ENCODE data around the gene CMTM3.

The CMTM3 gene

GRCh38 chr16:66662445-66663194 lies 58.1 kb downstream of the CMTM3 start:
- no peak for DNase-seq (ENCODE audit: low read depth, low spot score)
- Histone ChIP-seq H3K4me3 (ENCODE audit: insufficient read length, low read depth) (no peak overlapping the region), H3K36me3 (ENCODE audit: insufficient read depth, insufficient read length, low read length) (no peaks in the 10 kb centered on the region), H3K9ac (ENCODE audit: insufficient read length, low read depth) (no peak overlapping the region), H3K9me3 (ENCODE audit: insufficient read depth, low read length) (no peaks in the 10 kb centered on the region), H3K27me3 (ENCODE audit: insufficient read depth, insufficient read length) (no peaks in the 10 kb centered on the region), H3K4me1 (ENCODE audit: insufficient read depth, insufficient read length) (no peaks in the 10 kb centered on the region)
- no peak for TF ChIP-seq YY1 (IDR thresholded peaks at IDR 0.05; ENCODE audit: insufficient read depth, insufficient read length)

All from NT2/D1 (cell line).